CD14-positive monocyte (primary cell): ENCODE results near the gene SHISA3. TPM values are rescaled to one million over a fixed set of nuclear protein-coding genes. Genes with fewer than 3 reads are reported as not detected.

ENCODE experiments used
- DNase-seq, 3 donors: peaks; one replicate each; pipeline ENCODE4 v3.0.0-alpha.2; 2011 to 2022
- H2AFZ ChIP-seq: 2 replicates; pipeline ENCODE4 v1.6.0; 2012; ENCODE audit warnings: mild to moderate bottlenecking, low read depth, low read length, inconsistent platforms; ENCODE audit not compliant: insufficient read depth, poor library complexity, severe bottlenecking
- H3K27ac ChIP-seq, 2 donors: 1 replicate in 1 of 2; 2 replicates in 1 of 2; pipeline ENCODE4 v1.5.1; 2012 to 2013; ENCODE audit warnings: low read length in 2 of 2, control low read depth in 1 of 2, inconsistent platforms in 1 of 2, low read depth in 1 of 2, mild to moderate bottlenecking in 1 of 2
- H3K27me3 ChIP-seq, 2 donors: one replicate each; pipeline versions ENCODE4 v1.6.0 to v1.6.1; 2011 to 2013; ENCODE audit warnings: low read length in 2 of 2; ENCODE audit not compliant: control insufficient read depth in 2 of 2, insufficient read depth in 2 of 2
- H3K36me3 ChIP-seq, 2 donors: replicated peaks in 1 of 2; 1 replicate in 1 of 2; 2 replicates in 1 of 2; pipeline versions ENCODE4 v1.5.1 to v1.6.1; 2012 to 2013; ENCODE audit warnings: low read length in 2 of 2, control low read depth in 1 of 2, inconsistent platforms in 1 of 2, mild to moderate bottlenecking in 1 of 2; ENCODE audit not compliant: insufficient read depth in 2 of 2, control insufficient read depth in 1 of 2
- H3K4me1 ChIP-seq, 2 donors: 1 replicate in 1 of 2; 2 replicates in 1 of 2; pipeline versions ENCODE4 v1.5.1 to v1.6.1; 2012 to 2013; ENCODE audit warnings: low read length in 2 of 2, control low read depth in 1 of 2, inconsistent platforms in 1 of 2, mild to moderate bottlenecking in 1 of 2, moderate library complexity in 1 of 2; ENCODE audit not compliant: insufficient read depth in 2 of 2, control insufficient read depth in 1 of 2
- H3K4me2 ChIP-seq: replicated peaks from 2 replicates; pipeline ENCODE3; 2012; ENCODE audit warnings: low read length, moderate library complexity, mild to moderate bottlenecking; ENCODE audit not compliant: poor library complexity, severe bottlenecking; ENCODE audit errors: extremely low read depth
- H3K4me3 ChIP-seq, 3 experiments: fragments of 200-600 bp in 1 of 3; sonication (generic) in 1 of 3; replicated peaks in 1 of 3; 1 replicate in 2 of 3; 2 replicates in 1 of 3; pipeline ENCODE4 v1.5.1; 2011 to 2013; ENCODE audit warnings: low read length in 3 of 3, mild to moderate bottlenecking in 3 of 3, control low read depth in 2 of 3, low read depth in 2 of 3, inconsistent platforms in 1 of 3, moderate library complexity in 1 of 3
- H3K79me2 ChIP-seq: 2 replicates; pipeline ENCODE4 v1.6.0; 2012; ENCODE audit warnings: mild to moderate bottlenecking, control low read depth, inconsistent platforms, low read length, moderate library complexity; ENCODE audit not compliant: insufficient read depth
- H3K9ac ChIP-seq: 2 replicates; pipeline ENCODE4 v1.6.0; 2017; ENCODE audit warnings: low read length, mild to moderate bottlenecking; ENCODE audit not compliant: insufficient read depth, poor library complexity, severe bottlenecking
- H3K9me3 ChIP-seq, 2 donors: replicated peaks in 1 of 2; 1 replicate in 1 of 2; 2 replicates in 1 of 2; pipeline versions ENCODE4 v1.5.1 to v1.6.1; 2012 to 2013; ENCODE audit warnings: low read length in 2 of 2, control low read depth in 1 of 2; ENCODE audit not compliant: control insufficient read depth in 1 of 2, insufficient read depth in 1 of 2
- H4K20me1 ChIP-seq: 2 replicates; pipeline ENCODE4 v1.6.0; 2012; ENCODE audit warnings: mild to moderate bottlenecking, low read length, control low read depth, moderate library complexity; ENCODE audit not compliant: insufficient read depth
- H3K27ac Mint-ChIP-seq, 7 donors: one replicate each; pipeline ENCODE4 v1.8.0; 2020; ENCODE audit warnings: mild to moderate bottlenecking in 7 of 7, mixed read lengths in 7 of 7, moderate library complexity in 6 of 7, inconsistent platforms in 2 of 7
- H3K27me3 Mint-ChIP-seq, 3 donors: one replicate each; pipeline ENCODE4 v1.8.0; 2021 to 2022; ENCODE audit warnings: low read depth in 3 of 3, mild to moderate bottlenecking in 3 of 3, mixed read lengths in 3 of 3, moderate library complexity in 3 of 3, inconsistent platforms in 1 of 3
- H3K36me3 Mint-ChIP-seq, 2 donors: one replicate each; pipeline ENCODE4 v1.8.0; 2020; ENCODE audit warnings: mixed read lengths in 2 of 2, inconsistent platforms in 1 of 2, mild to moderate bottlenecking in 1 of 2
- H3K4me1 Mint-ChIP-seq: one replicate; pipeline ENCODE4 v1.8.0; 2020; ENCODE audit warnings: mild to moderate bottlenecking, mixed read lengths
- H3K4me3 Mint-ChIP-seq, 2 donors: one replicate each; pipeline ENCODE4 v1.8.0; 2020; ENCODE audit warnings: mild to moderate bottlenecking in 2 of 2, mixed read lengths in 2 of 2, moderate library complexity in 1 of 2
- H3K9me3 Mint-ChIP-seq, 7 donors: one replicate each; pipeline ENCODE4 v1.8.0; 2020 to 2022; ENCODE audit warnings: mixed read lengths in 7 of 7, mild to moderate bottlenecking in 6 of 7, moderate library complexity in 6 of 7, inconsistent platforms in 2 of 7
- CTCF ChIP-seq: fragments of 200-600 bp; IDR thresholded peaks from one replicate; pipeline ENCODE4 v1.8.0; 2022; ENCODE audit warnings: antibody characterized with exemption, mild to moderate bottlenecking
- WGBS: methylation state at CpG from one replicate; pipeline ENCODE4 v1.1.5; 2013; ENCODE audit warnings: missing lambda C conversion rate; ENCODE audit not compliant: insufficient coverage; 5-methylcytosine and 5-hydroxymethylcytosine counted together
- intact Hi-C, 2 donors: fragments of 100-400 bp; cut with micrococcal nuclease; formaldehyde crosslinking; loops; one replicate each; pipeline versions ENCODE4 v1.15.0 to v1.15.1; 2023
- polyA plus RNA-seq, 3 donors: library from polyadenylated mRNA; depleted of rRNA in 1 of 3; unstranded in 2 of 3; stranded (reverse) in 1 of 3; fragments of 300-500 nt in 2 of 3; fragments of >200 nt in 1 of 3; fragmentation: Illumina TruSeq in 2 of 3; gene quantifications; 1 replicate in 2 of 3; 2 replicates in 1 of 3; pipeline ENCODE4 v1.2.3, GENCODE V29; 2012 to 2021

The SHISA3 gene
- polyA plus RNA-seq, 3 donors = not detected

DNA sequence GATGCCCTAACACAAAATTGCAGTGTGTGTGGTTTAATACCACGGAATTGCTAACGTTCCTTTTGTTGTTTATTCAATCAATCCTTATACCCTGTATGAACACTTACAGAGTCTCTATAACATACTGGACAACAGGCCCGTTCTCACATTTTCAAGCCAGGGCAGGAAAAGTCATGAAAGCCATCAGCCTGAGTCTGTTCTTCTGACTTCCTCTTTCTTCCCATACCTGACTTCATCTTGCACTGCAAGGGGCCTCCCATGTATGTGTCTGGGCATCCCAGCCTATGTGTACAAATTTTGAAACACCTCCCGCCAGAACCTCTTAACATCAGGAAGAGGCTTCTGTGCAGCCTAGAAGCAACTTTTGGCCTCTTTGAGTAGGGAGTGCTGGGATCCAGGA, 4.9 kb upstream of the SHISA3 start:
- peaks cover 0 to 13% (median 8%) of the 10 kb centered on the region in 7 donors for H3K9me3 Mint-ChIP-seq
- H3K9ac ChIP-seq = no peak overlapping the region
- no peak overlapping the region for H3K4me3 Mint-ChIP-seq
- no peak overlapping the region for H3K27ac Mint-ChIP-seq
- no peak overlapping the region for H3K4me3 ChIP-seq
- peaks cover 25 to 33% of the 10 kb centered on the region in 2 donors for H3K27me3 ChIP-seq
- no peaks in the 10 kb centered on the region for H3K79me2 ChIP-seq
- H3K4me2 ChIP-seq = no peak overlapping the region
- 90% methylated on average over 1 of the region's 4 CpGs for WGBS
- H3K4me1 Mint-ChIP-seq = peaks cover 16% of the 10 kb centered on the region
- H2AFZ ChIP-seq = no peak overlapping the region
- H3K36me3 ChIP-seq = no peaks in the 10 kb centered on the region
- peaks cover 10 to 12% of the 10 kb centered on the region in 2 donors for H3K4me1 ChIP-seq
- H3K36me3 Mint-ChIP-seq = peaks cover 2 to 3% of the 10 kb centered on the region in 2 donors
- H4K20me1 ChIP-seq = no peaks in the 10 kb centered on the region
- H3K9me3 ChIP-seq = no peaks in the 10 kb centered on the region
- intact Hi-C loops = no loop called here
- no peak overlapping the region for H3K27ac ChIP-seq
- TF ChIP-seq CTCF = no peak
- H3K27me3 Mint-ChIP-seq = peaks cover 39 to 43% (median 42%) of the 10 kb centered on the region in 3 donors
- no peak for DNase-seq

GRCh38 chr4:42395595-42395994, 1.7 kb upstream of the SHISA3 start:
- Histone ChIP-seq H3K9ac (no peak overlapping the region), H3K9me3 (peaks cover 0 to 18% of the 10 kb centered on the region in 2 donors), H3K4me3 (no peak overlapping the region), H3K79me2 (no peaks in the 10 kb centered on the region), H3K4me1 (peaks cover 24 to 28% of the 10 kb centered on the region in 2 donors), H3K36me3 (no peaks in the 10 kb centered on the region), H3K27me3 (peaks cover 45 to 64% of the 10 kb centered on the region in 2 donors), H3K27ac (no peak overlapping the region), H3K4me2 (no peak overlapping the region), H4K20me1 (no peaks in the 10 kb centered on the region), H2AFZ (no peak overlapping the region)
- Mint-ChIP-seq H3K27ac (no peak overlapping the region), H3K9me3 (peaks cover 0 to 17% (median 7%) of the 10 kb centered on the region in 7 donors), H3K36me3 (peaks cover 2 to 3% of the 10 kb centered on the region in 2 donors), H3K27me3 (peaks cover 66 to 75% (median 69%) of the 10 kb centered on the region in 3 donors), H3K4me1 (peaks cover 29% of the 10 kb centered on the region), H3K4me3 (no peak overlapping the region)
- no peak for DNase-seq
- WGBS = no CpG with 5 or more reads among the region's 1 CpG
- no peak for TF ChIP-seq CTCF
- intact Hi-C loops = no loop called here
